Posterior cingulate gyrus (tissue), 11 donors: ENCODE data around the gene OSBPL2.

Source experiments
- DNase-seq, 10 donors: peaks; one replicate each; pipeline versions ENCODE4 v3.0.0 to v3.0.0-alpha.2; 2020 to 2021; ENCODE audit warnings: mixed read lengths in 3 of 10
- intact Hi-C: fragments of 100-400 bp; cut with DNase I; formaldehyde crosslinking; loops from one replicate; pipeline ENCODE4 v1.15.1; 2023

Gene OSBPL2

DNA sequence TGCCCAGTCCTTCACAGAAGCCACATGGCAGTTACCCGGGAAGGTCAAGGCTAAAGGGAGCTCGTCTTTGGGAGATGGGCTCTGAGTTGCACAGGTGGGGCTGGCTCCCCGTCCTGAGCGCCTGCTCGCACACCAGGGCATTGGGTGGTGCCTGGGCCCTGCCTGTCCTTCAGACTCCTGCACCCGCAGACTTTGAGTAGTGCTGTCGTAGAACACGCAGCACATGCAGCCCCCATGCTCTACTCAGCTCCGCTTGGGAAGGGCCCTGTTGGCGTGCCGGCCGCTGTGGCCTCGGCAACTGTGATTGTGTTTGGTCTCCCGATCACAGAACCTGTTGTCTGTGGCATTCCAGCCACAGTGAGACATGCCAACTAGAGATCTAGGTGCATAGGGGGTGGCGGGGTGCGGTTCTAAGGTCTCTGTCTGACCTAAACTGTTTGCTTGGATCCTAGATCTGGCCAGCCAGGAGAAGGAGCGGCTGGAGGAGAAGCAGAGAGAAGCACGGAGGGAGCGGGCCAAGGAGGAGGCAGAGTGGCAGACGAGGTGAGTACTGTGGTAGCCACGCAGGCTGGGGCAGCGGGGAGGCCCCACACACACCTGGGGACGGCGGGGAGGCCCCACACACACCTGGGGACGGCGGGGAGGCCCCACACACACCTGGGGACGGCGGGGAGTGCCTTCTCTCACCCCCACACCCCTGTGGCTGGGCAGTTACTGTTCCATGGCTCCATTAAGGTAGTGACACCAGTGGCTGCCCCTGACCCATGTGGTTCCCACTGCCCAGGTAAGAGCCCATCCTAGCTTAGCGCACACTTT lies 53.1 kb downstream of the OSBPL2 start:
- intact Hi-C loops: no loop called here
- DNase-seq: no peak

DNA sequence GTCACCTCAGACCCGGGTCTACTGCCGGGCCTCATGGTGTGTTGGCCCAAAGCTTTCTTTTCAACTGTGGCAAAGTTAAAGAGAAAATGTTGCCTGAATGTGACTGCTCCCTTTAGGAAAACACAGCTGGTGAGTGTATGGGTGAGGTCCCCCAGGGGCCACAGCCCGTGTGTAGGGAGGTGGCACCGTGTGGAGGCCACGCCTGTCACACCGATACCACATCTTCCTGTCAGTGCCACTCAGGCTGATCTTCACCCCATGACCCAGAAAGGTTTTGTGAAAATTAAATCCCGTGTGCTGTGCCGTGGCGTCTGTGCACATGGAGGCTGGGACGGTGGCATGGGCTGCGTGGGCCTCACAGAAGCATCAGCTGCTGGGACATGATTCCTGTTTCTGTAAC lies 53.8 kb downstream of the OSBPL2 start:
- DNase-seq: no peak
- intact Hi-C loops: no loop called here

DNA sequence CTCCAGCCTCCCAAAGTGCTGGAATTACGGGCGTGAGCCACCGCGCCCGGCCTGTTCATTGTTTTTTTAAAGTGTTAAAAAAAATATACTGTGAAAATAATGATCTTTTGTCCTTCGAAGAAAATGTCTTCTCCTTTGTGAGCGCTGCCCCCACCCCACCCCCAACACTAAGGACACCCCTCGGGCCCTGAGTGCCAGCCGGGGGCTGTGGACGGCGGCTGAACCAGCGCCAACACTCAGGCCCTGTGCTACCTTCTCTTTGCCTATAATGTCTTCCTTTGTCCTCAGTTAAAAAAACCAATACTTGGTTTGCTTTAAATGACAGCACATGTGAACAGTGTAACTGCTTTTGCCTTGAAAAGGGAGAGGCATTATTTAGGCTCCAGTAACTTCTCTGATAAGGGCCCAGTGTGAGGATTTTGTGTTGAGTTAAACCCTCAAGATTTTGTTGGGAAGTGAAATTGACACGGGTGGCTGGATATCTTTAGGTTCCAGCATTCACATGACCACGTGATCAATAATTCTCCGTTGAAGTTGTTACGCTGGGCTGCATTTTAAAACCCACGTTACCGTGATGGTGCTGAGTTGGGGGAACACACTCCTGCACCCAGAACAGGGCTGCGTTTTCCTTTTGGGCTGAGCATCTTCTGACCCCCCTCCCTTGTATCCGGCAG lies 54.9 kb downstream of the OSBPL2 start:
- DNase-seq: peak in 1 of 10 donors; percentile 23
- intact Hi-C loops: no loop called here

DNA sequence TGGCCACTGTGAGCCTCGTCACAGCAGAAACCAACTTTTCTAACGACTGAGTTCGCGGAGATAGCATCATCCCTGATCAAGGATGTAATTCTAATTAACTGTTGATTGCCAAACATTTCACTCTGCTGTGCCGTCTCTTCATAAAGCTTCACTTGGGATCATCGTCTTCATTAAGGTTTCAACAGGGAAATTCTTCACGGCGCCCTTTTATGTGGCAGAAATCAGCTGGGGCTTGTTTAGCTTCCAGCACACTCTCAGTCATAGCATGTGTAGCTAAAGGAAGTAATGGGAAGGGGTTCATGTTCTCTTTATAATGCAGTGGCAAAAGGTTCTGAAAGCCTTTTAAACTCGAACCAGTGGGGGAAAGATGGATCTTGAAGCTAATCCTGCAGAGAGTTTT lies 55.6 kb downstream of the OSBPL2 start:
- no peak for DNase-seq
- intact Hi-C loops: no loop called here

DNA sequence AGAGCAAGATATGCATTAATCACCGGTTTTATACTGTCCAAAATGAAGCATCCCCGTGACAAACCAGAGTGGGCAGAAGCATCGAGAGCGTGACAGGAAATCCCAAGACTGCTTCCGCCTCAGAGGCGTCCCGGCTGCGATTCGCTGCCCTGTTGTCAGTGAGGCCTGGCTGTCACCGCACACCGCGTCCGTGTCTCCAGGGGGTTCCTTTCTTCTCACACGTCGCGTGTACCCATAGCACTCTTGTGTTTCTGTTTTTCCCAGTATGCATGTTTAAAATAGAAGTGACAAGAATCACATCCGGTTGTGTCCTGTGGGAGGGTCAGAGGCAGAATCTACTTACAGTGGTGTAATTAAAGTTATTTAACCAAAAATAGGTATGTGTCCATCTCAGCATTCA lies 56.2 kb downstream of the OSBPL2 start:
- peak in 1 of 10 donors; percentile 78 for DNase-seq
- intact Hi-C loops: no loop called here

DNA sequence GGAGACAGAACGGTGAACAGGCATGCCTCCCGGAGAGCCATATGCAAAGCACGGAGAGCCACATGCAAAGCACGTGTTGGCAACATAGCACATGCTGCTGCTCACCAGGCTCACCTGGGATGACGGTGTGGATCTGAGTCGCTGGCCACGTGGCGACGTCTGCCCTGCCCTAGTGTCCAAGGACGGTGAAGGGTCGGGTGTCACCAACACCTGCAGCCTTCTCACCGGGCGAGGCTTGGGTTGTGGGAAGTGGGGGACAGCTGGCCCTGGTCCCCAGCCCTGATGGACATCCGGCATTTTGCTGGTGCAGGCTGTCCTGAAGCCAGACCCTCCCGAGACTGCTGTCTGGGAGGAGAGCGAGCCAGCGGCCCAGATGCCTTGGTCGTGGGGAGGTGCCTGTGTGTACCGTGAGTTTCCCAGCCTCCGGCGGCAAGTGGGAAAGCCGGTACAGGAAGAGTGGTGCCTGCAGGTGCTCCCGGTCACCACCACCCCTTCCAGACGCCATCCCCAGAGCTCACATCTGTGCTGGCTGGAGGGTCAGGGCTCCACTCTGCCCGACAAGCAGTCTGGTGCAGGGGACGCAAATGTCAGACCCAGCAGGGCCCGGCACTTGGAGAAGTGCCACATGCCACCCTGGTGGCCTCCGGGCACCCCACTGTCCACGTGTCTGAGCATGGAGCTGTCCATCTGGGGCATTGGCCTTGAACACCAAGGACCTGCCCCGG lies 58.6 kb downstream of the OSBPL2 start:
- no peak for DNase-seq
- intact Hi-C loops: no loop called here

DNA sequence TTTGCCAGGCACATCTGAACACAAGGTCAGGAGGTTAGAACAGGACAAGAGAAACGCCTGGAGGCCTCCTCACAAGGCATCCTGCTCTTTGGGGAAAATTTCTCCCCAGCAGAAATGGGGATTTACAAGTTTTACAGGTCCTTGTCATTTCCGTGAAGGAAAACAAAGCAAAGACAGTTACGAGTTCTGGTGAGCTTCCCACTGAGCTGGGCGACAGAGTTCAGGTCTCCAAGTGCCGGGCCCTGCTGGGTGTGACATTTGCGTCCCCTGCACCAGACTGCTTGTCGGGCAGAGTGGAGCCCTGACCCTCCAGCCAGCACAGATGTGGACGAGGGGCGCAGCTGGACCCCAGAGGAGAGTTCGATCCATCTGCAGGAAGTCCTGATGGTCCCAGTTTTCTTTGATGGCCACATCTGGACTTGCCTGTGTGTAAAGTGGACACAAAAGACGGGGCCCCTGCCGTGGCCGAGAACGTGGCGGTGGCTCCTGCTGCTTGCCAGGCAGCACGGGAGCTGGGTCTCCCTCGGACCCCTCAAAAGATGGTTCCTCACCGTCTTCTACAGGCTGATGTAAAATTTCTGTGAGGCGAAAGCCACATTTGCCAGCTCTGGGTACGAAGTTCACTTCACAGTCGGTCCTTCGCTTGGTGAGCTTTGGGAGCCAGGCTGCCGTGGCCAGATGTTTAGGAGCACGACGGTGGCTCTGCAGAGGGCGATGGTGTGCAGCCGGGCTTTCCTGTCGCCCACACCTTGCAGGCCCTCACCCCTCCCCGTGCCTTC lies 59.3 kb downstream of the OSBPL2 start:
- no peak for DNase-seq
- intact Hi-C loops: no loop called here

DNA sequence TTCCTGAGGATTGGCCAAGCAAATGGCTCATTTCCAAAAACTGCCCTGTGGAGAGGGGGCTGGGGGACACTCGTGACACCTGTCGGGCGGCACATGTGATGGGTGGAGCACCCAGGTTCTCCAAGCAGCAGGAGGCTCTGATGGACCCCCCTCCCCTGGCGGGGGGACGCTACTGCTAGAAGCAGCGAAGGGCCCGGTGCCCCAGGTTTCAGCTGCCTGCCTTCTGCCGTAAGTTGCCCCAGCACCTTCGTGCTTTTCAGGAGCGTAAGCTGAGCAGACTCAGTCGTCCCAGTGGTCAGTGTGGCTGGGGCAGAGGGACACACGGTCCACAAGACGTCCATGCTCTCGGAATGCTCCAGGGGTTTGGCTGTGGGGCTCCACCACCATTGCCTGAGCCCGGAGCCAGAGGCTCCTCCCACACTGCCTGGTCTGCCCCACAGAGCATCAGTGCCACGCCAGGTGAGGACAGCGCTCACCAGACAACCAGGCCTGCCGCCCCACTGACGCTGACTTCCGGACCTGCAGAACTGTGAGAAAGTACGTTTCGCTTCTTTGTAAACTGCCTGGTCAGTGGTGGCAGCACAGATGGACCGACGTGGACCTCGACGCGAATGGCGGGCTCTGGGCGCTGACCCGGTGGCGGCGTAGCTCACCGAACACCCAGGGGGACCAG lies 60.4 kb downstream of the OSBPL2 start:
- intact Hi-C loops: no loop called here
- DNase-seq: no peak

DNA sequence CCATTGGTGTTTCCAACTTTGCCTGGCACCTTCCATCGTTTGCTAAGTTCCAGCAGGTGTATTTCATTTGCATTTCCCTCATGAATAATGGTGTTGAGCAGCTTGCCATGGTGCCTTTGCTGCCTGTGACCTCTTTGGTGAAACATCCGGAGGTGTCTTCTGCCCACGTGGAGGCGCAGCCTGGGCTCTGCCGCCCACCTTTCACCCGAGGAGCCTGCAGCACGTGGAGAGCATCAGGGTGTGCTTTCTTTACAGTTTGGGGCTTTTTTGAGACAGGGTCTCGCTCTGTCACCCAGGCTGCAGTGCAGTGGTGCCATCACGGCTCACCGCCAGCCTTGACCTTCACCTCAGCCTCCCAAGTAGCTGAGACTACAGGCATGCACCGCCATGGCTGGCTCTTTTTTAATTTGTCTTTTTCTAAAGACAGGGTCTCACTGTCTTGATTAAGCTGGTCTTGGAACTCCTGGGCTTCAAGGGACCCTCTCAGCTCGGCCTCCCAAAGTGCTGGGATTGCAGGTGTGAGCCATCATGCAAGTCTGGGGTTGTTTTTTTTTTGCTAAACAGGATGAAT lies 61.4 kb downstream of the OSBPL2 start:
- peak in 1 of 10 donors; percentile 79 for DNase-seq
- intact Hi-C loops: loop anchor here (5.0 kb wide), 1 partner anchor 68 kb away; the partner anchor contains the start of gene LAMA5

DNA sequence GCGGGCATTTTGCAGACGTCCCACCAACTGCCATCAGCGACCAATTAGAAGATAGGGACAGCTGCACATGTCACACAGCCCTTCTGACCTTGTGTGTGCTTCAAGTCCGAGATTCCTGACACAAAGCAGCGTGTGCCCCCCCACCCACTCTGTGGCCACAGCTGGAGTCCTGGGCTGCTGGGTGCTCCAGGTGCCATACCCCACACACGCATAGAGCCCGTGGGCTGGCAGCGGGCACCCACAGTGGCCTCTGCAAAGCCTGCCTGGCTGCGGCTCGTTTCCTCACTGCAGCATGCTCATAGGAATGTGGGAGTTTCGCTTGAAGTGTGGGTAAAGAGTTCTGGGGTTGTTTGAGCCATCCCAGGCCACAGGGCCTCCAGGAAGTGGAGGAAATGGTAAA lies 62.0 kb downstream of the OSBPL2 start:
- no peak for DNase-seq
- intact Hi-C loops: loop anchor here (5.0 kb wide), 1 partner anchor 67 kb away; the partner anchor contains the start of gene LAMA5

DNA sequence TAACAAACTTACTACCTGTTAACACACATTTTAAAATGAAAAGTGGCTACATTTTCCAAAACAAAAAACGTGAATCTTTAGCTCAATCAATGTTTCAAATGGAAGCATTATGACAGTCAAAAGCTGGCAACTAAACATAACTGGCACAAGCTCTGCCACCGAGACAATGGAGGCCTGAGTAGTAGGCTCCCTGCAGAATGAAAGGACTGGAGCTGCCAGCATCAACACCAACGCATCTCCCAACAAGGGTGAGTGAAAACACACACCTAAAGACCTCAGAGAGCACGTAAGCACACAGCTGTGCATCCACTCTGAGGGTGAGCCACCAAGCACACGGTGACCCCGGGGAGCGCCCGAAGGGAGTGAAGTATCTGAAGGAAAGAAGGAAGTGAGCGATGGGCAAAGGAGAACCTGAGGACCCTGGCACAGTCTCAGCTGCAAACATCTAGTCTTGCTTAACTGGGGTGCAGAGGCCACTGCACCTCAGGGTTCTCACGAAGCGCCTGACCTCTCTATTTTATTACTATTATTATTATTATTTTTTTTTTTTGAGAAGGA lies 62.9 kb downstream of the OSBPL2 start:
- intact Hi-C loops: loop anchor here (5.0 kb wide), 1 partner anchor 66 kb away; the partner anchor contains the start of gene LAMA5
- peak in 1 of 10 donors; percentile 67 for DNase-seq

DNA sequence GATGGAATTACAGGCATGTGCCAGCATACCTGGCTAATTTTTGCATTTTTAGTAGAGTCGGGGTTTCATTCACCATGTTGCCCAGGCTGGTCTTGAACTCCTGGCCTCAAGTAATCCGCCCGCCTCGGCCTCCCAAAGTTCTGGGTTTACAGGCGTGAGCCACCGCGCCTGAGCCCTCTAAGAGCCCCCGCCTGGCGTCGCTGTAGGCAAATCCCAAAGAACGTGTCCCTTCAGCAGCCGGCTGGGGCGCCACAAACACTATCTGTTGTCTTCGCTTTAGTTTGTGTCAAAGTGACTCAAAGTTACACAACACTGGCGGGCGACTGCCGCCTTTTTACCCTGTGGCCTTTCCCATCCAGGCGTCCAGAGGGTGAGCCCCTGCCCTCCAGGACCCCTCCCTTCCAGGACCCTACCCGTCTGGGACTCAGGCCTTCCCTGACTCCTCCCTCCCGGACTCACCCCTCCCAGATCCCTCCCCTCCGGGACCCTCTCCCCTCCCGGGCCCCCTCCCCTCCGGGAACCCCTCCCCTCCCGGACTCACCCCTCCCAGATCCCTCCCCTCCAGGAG lies 63.5 kb downstream of the OSBPL2 start:
- peak; percentile 77 to 98 (median 89) for DNase-seq
- intact Hi-C loops: loop anchor here (1.0 to 5.0 kb wide), 2 partner anchors 65 to 80 kb away; partner anchors contain the start of gene LAMA5

DNA sequence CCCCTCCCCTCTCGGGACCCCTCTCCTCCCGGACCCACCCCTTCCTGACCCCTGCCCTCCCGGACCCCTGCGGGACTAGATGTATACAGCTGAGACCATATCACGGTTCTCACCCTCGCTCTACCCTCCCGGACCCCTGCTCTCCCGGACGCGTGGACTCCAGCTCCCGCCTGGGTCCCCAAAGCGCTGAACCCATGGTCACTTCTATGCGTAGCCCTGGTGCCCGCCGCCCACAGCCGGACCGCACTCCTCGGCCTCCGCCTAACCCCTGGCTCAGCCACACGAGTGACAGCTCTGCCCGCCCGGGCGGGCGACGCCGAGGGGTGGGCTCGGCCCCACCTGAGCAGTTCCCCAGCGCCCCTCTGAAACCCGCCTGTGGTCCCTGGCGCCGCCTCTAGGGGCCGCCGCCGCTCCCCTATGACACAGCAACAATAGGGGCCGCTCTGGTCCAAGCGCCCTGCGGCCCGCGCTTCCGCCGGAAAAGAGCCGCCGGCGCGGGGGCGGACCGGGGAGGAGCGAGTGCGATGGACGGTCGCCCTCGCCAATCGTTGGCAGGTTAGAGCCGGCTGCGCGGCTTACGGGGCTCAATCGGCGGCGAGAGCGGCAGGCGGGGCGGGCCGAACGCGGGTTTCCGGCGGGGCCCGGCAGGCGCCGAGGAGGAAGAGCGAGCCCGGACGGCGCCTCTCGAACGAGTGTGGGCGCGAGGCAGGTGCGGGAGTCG lies 64.2 kb downstream of the OSBPL2 start, which contains the start of gene ADRM1:
Gene ADRM1 (plus strand): TSS at position 657 of the 721 bp plus-strand sequence. CDS start 572 bp downstream, outside the sequence.
- peak; percentile 92 to 100 (median 96) for DNase-seq
- intact Hi-C loops: loop anchor here (1.0 to 5.0 kb wide), 2 partner anchors 65 to 80 kb away; partner anchors contain the start of gene LAMA5

DNA sequence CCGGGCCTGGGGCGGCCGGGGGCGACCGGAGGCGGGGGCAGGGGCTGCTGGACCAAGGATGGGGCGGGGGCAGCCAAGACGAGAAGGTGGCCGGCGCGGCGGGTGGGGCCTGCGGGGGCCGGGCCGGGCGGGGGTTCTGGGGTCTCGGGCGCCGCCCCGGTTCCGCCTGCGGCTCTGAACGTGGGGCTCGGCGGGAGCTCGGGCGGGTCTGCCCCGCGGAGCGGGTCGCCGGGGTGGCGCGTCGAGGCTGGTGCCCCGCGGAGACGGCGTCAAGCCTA lies 64.7 kb downstream of the OSBPL2 start:
- no peak for DNase-seq
- intact Hi-C loops: loop anchor here (5.0 kb wide), 1 partner anchor 64 kb away; the partner anchor contains the start of gene LAMA5

DNA sequence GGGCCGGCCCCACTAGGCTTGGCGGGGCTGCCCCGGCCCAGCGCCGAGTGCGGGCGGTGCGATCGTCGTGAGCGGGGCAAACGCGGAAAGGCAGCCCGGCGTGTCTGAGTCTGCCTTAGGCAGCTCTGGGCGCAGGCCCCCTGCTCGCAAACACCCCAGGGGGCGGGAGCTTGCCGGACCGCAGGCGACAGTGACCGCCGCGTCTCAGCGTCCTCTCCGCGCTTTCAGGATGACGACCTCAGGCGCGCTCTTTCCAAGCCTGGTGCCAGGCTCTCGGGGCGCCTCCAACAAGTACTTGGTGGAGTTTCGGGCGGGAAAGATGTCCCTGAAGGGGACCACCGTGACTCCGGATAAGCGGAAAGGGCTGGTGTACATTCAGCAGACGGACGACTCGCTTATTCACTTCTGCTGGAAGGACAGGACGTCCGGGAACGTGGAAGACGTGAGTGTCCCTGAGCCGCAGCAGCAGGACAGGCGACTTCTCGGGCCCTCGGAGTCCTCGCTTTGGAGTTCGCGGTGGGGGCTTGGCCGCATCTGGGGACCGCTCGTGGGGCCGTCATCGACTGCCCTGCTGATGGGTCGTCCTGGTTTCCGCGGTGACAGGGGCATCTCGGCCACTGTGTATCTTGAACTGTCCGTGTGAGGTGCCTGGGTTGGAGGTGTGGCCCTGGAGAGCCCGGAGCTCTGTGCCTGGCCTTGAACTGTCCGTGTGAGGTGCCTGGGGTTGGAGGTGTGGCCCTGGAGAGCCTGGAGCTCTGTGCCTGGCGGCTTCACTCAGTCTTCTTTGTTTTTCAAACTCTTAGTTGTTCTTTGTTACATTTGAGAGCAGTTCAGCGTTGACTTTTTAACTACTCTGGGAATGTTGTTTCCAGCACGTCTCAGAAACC lies 65.3 kb downstream of the OSBPL2 start:
- intact Hi-C loops: loop anchor here (5.0 kb wide), 1 partner anchor 64 kb away; the partner anchor contains the start of gene LAMA5
- DNase-seq: no peak

DNA sequence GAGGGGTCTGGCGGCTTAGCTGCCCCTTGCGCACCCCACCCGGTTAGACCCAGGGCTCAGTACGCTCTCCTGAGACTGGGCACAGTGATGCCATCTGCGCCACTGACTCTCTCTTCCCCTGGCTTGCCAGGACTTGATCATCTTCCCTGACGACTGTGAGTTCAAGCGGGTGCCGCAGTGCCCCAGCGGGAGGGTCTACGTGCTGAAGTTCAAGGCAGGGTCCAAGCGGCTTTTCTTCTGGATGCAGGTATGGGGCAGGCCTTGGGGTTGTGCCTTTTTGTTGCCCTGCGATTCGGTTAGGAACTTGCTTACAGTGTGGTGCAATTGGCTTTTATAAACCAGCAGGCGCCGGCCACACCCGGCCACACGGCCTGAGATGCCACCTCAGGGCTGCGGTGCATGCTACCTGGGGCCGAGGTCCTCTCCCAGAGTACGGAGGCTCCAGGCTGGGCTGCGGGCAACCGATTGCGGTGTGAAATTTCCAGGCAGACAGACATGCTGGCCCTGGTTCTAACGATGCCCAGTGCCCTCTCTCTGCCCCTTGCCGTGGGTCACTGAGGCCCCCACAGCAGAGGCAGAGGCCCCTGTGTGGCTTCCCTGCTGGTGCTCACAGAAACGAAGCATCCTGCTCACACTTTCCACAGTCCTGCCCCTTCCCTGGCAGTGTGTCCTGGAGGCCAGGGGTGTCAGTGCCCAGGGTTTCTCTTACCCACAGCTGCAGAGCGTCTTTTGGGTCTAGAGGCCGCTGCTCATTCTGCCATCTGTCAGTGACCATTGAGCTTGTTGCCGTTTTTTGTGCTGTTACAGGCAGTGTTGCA lies 66.2 kb downstream of the OSBPL2 start:
- intact Hi-C loops: loop anchor here (5.0 kb wide), 1 partner anchor 63 kb away; the partner anchor contains the start of gene LAMA5
- DNase-seq: no peak
